ENCODE data around the gene AKAP6. TPM values are rescaled to one million over a fixed set of nuclear protein-coding genes. Genes with fewer than 3 reads are reported as not detected.

AKAP6 gene
- total RNA-seq, 4 donors from 2014 or later: 1.1 to 16.0 (median 6.0) TPM

DNA sequence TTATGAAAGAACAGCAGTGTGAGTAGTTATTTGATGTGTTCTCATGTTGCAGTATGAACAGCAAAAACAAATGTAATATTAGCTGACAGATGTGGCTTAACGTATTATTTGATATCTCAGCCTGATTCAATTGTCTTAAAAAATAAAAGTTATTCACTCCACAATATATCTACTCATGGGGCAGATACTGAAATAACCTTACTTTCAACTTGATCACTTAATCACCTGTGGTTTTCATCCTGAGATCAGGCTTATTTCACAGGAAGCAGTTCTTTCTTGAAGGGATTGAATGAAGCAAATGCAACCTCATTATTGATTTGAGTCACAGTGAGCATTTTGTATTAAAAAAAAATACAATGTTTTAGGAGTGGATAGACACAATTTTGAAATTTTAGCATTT is 90.3 kb downstream of the AKAP6 start:
- Histone ChIP-seq H3K4me1 (peaks cover 0 to 42% (median 3%) of the 10 kb centered on the region in 3 donors), H3K27ac (peak overlapping the region in 3 of 4 donors; percentile 25 to 67 (median 62)), H3K9me3 (peaks cover 0 to 7% (median 0%) of the 10 kb centered on the region in 3 donors), H3K27me3 (no peaks in the 10 kb centered on the region), H3K36me3 (no peaks in the 10 kb centered on the region), H3K4me3 (no peak overlapping the region)
- DNase-seq: no peak
- intact Hi-C loops (cut with DNase I): no loop called here
- 41 to 54% methylated on average over 1 of the region's 1 CpG for WGBS, 2 donors
- no peak for TF ChIP-seq POLR2A (IDR thresholded peaks at IDR 0.05)
- TF ChIP-seq, protein P1, sequence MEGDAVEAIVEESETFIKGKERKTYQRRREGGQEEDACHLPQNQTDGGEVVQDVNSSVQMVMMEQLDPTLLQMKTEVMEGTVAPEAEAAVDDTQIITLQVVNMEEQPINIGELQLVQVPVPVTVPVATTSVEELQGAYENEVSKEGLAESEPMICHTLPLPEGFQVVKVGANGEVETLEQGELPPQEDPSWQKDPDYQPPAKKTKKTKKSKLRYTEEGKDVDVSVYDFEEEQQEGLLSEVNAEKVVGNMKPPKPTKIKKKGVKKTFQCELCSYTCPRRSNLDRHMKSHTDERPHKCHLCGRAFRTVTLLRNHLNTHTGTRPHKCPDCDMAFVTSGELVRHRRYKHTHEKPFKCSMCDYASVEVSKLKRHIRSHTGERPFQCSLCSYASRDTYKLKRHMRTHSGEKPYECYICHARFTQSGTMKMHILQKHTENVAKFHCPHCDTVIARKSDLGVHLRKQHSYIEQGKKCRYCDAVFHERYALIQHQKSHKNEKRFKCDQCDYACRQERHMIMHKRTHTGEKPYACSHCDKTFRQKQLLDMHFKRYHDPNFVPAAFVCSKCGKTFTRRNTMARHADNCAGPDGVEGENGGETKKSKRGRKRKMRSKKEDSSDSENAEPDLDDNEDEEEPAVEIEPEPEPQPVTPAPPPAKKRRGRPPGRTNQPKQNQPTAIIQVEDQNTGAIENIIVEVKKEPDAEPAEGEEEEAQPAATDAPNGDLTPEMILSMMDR (IDR thresholded peaks at IDR 0.05): no peak

DNA sequence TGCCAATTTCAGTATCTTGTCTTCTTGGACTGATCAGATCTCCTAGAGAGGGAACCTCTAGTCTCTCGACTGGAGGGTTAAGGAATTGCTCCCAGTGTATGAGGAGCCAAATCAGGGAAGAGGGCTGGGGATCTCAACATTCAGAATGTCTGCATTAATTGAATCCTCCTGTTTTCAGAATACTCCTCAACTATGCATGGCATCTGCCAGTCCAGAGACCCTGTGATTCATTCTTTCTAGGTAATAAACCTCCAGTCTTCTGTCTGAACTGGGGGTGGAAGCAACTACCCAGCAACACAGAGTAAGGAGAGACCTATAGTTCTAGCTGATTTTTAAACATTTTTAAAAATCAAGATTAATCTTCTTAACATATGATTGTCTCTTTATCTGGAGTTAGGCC is 92.7 kb downstream of the AKAP6 start:
- H3K36me3 ChIP-seq: no peaks in the 10 kb centered on the region
- 86 to 100% methylated on average over 1 of the region's 1 CpG for WGBS, 2 donors
- intact Hi-C loops (cut with DNase I): no loop called here
- H3K27me3 ChIP-seq: no peaks in the 10 kb centered on the region
- H3K27ac ChIP-seq: no peak overlapping the region
- H3K4me1 ChIP-seq: peaks cover 0 to 32% (median 0%) of the 10 kb centered on the region in 3 donors
- DNase-seq: no peak
- H3K4me3 ChIP-seq: no peak overlapping the region
- H3K9me3 ChIP-seq: peaks cover 0 to 7% (median 0%) of the 10 kb centered on the region in 3 donors
- TF ChIP-seq POLR2A (IDR thresholded peaks at IDR 0.05): no peak

DNA sequence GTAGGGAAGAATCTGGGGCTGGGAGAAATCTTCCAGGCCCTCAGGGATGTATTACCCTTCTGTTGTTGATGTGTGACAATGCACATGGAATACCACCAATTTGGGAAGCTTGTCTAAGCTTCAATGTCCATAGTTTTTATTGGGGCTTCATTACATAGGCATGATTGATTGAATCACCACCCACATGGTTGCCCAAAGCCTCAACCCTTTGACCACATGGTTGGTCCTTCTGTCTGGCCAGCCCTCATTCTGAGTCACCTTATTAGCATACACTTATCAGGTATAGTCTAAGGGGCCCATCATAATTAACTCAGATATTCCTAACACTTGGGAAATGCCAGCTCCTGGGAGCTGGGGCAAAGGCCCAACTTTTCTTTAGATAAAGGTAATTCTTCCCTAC is 93.3 kb downstream of the AKAP6 start:
- no peak overlapping the region for H3K27ac ChIP-seq
- H3K27me3 ChIP-seq: no peaks in the 10 kb centered on the region
- no peak overlapping the region for H3K4me3 ChIP-seq
- H3K36me3 ChIP-seq: no peaks in the 10 kb centered on the region
- TF ChIP-seq POLR2A (IDR thresholded peaks at IDR 0.05): no peak
- TF ChIP-seq, protein P1 (IDR thresholded peaks at IDR 0.05): no peak
- H3K4me1 ChIP-seq: peaks cover 0 to 32% (median 0%) of the 10 kb centered on the region in 3 donors
- H3K9me3 ChIP-seq: peaks cover 0 to 7% (median 0%) of the 10 kb centered on the region in 3 donors
- intact Hi-C loops (cut with DNase I): no loop called here
- no peak for DNase-seq

DNA sequence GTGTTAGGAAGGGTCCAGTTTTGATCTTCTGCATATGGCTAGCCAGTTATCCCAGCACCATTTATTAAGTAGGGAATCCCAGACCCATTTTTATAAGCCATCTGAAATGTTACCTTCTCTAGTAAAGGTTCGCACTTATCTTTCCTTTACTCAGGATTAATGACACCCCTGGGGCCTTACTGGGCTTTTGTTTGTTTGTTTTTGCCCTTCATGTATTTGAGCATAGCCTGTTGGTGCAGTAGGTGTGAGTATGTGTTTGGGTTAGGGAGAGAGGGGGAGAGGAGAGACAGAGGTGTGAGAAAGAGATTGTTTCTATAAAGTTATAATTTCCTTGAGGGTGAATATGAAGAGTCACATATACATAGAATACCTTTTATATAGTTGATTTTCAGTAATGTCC is 96.9 kb downstream of the AKAP6 start:
- no peak overlapping the region for H3K27ac ChIP-seq
- intact Hi-C loops (cut with DNase I): no loop called here
- no peak for DNase-seq
- TF ChIP-seq POLR2A (IDR thresholded peaks at IDR 0.05): no peak
- TF ChIP-seq, protein P1 (IDR thresholded peaks at IDR 0.05): no peak
- H3K27me3 ChIP-seq: no peaks in the 10 kb centered on the region
- H3K9me3 ChIP-seq: peaks cover 0 to 7% (median 0%) of the 10 kb centered on the region in 3 donors
- peaks cover 0 to 43% (median 5%) of the 10 kb centered on the region in 3 donors for H3K4me1 ChIP-seq
- H3K4me3 ChIP-seq: no peak overlapping the region
- H3K36me3 ChIP-seq: no peaks in the 10 kb centered on the region
- WGBS, 2 donors: 62 to 67% methylated on average over 1 of the region's 1 CpG

DNA sequence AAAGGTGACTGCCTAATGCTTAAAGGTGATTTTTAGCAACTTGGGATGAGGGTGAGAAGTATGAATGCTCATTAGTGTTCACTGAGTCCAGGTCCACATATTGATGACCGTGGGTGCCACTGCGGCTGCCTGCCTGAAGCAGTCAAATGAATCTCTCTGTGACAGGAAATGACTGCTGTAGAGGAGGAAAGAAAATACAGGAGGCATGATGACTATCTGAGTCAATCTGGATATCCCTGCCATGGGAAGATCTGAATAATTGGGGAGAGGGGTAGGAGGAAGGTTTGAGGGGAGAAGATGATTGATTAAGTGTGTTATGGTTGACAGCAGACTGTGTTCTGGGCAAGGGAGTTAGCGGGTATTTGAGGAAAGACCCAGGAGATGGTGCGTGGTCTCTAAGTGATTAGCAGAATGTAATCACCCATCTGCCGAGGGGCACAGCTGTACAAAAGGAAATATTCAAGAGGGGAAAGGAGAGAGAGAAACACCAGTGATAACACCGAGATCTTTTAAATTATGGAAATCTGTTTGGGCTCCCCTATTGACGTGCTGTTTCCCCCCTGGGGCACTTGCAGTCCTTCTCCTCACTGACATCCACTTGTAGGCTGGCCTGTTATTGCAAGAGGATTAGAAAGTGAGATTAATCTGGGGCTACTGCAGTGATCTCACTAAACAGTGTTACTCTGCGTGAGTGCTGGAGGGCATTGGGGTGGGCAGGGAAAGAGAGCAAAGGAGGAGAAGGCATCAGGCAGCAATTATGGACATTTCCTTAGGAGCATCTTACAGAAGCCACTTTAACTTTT is 97.7 kb downstream of the AKAP6 start:
- no peak overlapping the region for H3K4me3 ChIP-seq
- DNase-seq: no peak
- TF ChIP-seq, protein P1 (IDR thresholded peaks at IDR 0.05): no peak
- peaks cover 0 to 7% (median 0%) of the 10 kb centered on the region in 3 donors for H3K9me3 ChIP-seq
- peaks cover 0 to 43% (median 5%) of the 10 kb centered on the region in 3 donors for H3K4me1 ChIP-seq
- intact Hi-C loops (cut with DNase I): no loop called here
- peak overlapping the region in 2 of 4 donors; percentile 25 to 38 for H3K27ac ChIP-seq
- H3K27me3 ChIP-seq: no peaks in the 10 kb centered on the region
- 61 to 65% methylated on average over 8 of the region's 8 CpGs for WGBS, 2 donors
- H3K36me3 ChIP-seq: no peaks in the 10 kb centered on the region
